K562 (cell line): Measurements from ENCODE around the gene CELF6. TPM values are rescaled to one million over a fixed set of nuclear protein-coding genes. Genes with fewer than 3 reads are reported as not detected.

ENCODE experiments used
- ARID2 ChIP-seq: fragments of 450-650 bp; IDR thresholded peaks from 2 replicates; pipeline ENCODE4 v1.6.1; 2017; ENCODE audit warnings: antibody characterized with exemption, mild to moderate bottlenecking
- ERF ChIP-seq: fragments of 450-650 bp; formaldehyde crosslinking; IDR thresholded peaks from 2 replicates; pipeline ENCODE4 v1.4.0; 2020; ENCODE audit warnings: mild to moderate bottlenecking, mixed read lengths
- EZH2 ChIP-seq: IDR thresholded peaks from 2 replicates; pipeline ENCODE4 v1.6.1; 2012; ENCODE audit warnings: low read depth, mild to moderate bottlenecking, inconsistent platforms, low read length, borderline replicate concordance
- MTA3 ChIP-seq: fragments of 450-650 bp; formaldehyde crosslinking; IDR thresholded peaks from 2 replicates; pipeline ENCODE4 v1.6.1; 2017; ENCODE audit warnings: mild to moderate bottlenecking, borderline replicate concordance
- NFYB ChIP-seq: IDR thresholded peaks from 2 replicates; pipeline ENCODE4 v1.6.1; 2011; ENCODE audit warnings: mild to moderate bottlenecking, moderate library complexity; ENCODE audit not compliant: insufficient read length; ENCODE audit errors: extremely low read depth
- RBM17 ChIP-seq: fragments of 200-400 bp; formaldehyde crosslinking; IDR thresholded peaks from 2 replicates; pipeline ENCODE4 v1.6.1; 2017; ENCODE audit warnings: low read depth, mild to moderate bottlenecking, low read length, borderline replicate concordance
- SNIP1 ChIP-seq: fragments of 450-650 bp; IDR thresholded peaks from 2 replicates; pipeline ENCODE4 v1.7.1; 2017; ENCODE audit warnings: low read depth, mild to moderate bottlenecking
- TBL1XR1 ChIP-seq, 2 experiments: IDR thresholded peaks; 2 replicates each; pipeline ENCODE4 v1.6.1; 2012; ENCODE audit warnings: improper control_type of control experiment in 2 of 2, low read length in 2 of 2, mild to moderate bottlenecking in 1 of 2
- polyA plus RNA-seq, 8 experiments: library from polyadenylated mRNA; depleted of rRNA in 4 of 8; stranded (reverse) in 5 of 8; unstranded in 3 of 8; fragments of >200 nt; fragmentation: Nextera tagmentation in 2 of 8; fragmentation: Illumina TruSeq in 1 of 8; extraction: Ambion mirVana in 2 of 8; extraction: Trizol in 1 of 8; gene quantifications; 2 replicates each; pipeline versions ENCODE4 v1.2.1 to v1.2.3, GENCODE V29; 2011 to 2014; ENCODE audit warnings: inconsistent platforms in 1 of 8, missing spikeins in 1 of 8
- total RNA-seq, 7 experiments: library from RNA; depleted of rRNA in 6 of 7; stranded (reverse); fragments of >200 nt in 6 of 7; fragmentation: Illumina TruSeq in 2 of 7; extraction: Trizol in 2 of 7; gene quantifications; 2 replicates each; pipeline versions ENCODE4 v1.2.1 to v1.2.3, GENCODE V29; 2011 to 2021; ENCODE audit warnings: low replicate concordance in 1 of 7
- TF ChIP-seq, protein P1 (sequence below): sonication (generic); formaldehyde crosslinking; IDR thresholded peaks from 2 replicates; pipeline ENCODE4 v1.8.0; 2022; ENCODE audit warnings: mild to moderate bottlenecking, missing genetic modification reagents, borderline replicate concordance
- TF ChIP-seq, protein P2 (sequence below): sonication (generic); formaldehyde crosslinking; IDR thresholded peaks from 2 replicates; pipeline ENCODE4 v1.8.0; 2023; ENCODE audit warnings: mild to moderate bottlenecking, missing genetic modification reagents

Gene CELF6
- total and polyA plus RNA-seq, 9 of the 15 experiments (the other 6 are each of a cell fraction or from before 2014, with no cell fraction given) = 0.01 to 0.11 TPM; not detected in 7

DNA sequence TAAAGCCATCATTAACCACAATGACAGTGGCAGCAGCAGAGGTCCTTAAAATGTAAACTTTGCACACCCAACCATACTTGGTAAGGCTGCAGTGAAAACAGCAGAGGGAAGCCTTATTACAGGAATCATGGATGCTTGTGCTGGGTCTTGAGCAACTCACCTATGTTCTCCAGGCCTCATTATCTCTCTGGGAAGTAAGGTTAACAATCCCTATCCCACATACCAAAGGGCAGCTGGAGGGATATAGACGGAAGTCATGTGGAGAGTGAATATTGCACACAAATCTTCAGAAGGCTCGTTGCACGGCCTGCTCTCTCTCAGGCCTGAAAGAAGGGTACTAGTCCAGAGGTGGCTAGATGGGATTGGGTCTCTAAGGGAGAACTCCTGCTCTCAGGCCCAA, 25.8 kb upstream of the CELF6 start (continued):
- TF ChIP-seq EZH2 (no peak), TBL1XR1 (IDR thresholded peaks at IDR 0.05; ENCODE audit: low read length in 2 of 2) (no peak), SNIP1 (no peak), NFYB (no peak), ERF (CRISPR knock-in tag) (no peak), ARID2 (no peak), RBM17 (no peak), MTA3 (no peak)
- TF ChIP-seq, protein P1, sequence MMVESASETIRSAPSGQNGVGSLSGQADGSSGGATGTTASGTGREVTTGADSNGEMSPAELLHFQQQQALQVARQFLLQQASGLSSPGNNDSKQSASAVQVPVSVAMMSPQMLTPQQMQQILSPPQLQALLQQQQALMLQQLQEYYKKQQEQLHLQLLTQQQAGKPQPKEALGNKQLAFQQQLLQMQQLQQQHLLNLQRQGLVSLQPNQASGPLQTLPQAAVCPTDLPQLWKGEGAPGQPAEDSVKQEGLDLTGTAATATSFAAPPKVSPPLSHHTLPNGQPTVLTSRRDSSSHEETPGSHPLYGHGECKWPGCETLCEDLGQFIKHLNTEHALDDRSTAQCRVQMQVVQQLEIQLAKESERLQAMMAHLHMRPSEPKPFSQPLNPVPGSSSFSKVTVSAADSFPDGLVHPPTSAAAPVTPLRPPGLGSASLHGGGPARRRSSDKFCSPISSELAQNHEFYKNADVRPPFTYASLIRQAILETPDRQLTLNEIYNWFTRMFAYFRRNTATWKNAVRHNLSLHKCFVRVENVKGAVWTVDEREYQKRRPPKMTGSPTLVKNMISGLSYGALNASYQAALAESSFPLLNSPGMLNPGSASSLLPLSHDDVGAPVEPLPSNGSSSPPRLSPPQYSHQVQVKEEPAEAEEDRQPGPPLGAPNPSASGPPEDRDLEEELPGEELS (CRISPR knock-in tag) = no peak
- TF ChIP-seq, protein P2, sequence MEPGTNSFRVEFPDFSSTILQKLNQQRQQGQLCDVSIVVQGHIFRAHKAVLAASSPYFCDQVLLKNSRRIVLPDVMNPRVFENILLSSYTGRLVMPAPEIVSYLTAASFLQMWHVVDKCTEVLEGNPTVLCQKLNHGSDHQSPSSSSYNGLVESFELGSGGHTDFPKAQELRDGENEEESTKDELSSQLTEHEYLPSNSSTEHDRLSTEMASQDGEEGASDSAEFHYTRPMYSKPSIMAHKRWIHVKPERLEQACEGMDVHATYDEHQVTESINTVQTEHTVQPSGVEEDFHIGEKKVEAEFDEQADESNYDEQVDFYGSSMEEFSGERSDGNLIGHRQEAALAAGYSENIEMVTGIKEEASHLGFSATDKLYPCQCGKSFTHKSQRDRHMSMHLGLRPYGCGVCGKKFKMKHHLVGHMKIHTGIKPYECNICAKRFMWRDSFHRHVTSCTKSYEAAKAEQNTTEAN (CRISPR knock-in tag) = no peak
- TF ChIP-seq, all 486 proteins: peak for 0
